Measurements from ENCODE around the gene PHKG1. TPM values are rescaled to one million over a fixed set of nuclear protein-coding genes. Genes with fewer than 3 reads are reported as not detected.
"Not testable (repeated sequence)": the region's sequence is repeated elsewhere in the genome, so short reads cannot be mapped to it uniquely, and the experiment has no call there.

The PHKG1 gene
- total and polyA plus RNA-seq, 2 of the 4 experiments (the other 2 are of a cell fraction): 0.62 to 0.72 TPM

GRCh38 chr7:56105508-56105907 lies 12.8 kb upstream of the PHKG1 start (continued):
- TF ChIP-seq MAZ (IDR thresholded peaks at IDR 0.05; ENCODE audit: borderline replicate concordance, low read depth, low read length): no peak
- TF ChIP-seq, protein P1, sequence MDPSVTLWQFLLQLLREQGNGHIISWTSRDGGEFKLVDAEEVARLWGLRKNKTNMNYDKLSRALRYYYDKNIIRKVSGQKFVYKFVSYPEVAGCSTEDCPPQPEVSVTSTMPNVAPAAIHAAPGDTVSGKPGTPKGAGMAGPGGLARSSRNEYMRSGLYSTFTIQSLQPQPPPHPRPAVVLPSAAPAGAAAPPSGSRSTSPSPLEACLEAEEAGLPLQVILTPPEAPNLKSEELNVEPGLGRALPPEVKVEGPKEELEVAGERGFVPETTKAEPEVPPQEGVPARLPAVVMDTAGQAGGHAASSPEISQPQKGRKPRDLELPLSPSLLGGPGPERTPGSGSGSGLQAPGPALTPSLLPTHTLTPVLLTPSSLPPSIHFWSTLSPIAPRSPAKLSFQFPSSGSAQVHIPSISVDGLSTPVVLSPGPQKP (IDR thresholded peaks at IDR 0.05; ENCODE audit: borderline replicate concordance, low read depth, low read length): no peak
- no peak for TF ChIP-seq BHLHE40 (IDR thresholded peaks at IDR 0.05; ENCODE audit: low read depth, low read length)
- TF ChIP-seq RAD21 (IDR thresholded peaks at IDR 0.05; ENCODE audit: low read length): no peak

DNA sequence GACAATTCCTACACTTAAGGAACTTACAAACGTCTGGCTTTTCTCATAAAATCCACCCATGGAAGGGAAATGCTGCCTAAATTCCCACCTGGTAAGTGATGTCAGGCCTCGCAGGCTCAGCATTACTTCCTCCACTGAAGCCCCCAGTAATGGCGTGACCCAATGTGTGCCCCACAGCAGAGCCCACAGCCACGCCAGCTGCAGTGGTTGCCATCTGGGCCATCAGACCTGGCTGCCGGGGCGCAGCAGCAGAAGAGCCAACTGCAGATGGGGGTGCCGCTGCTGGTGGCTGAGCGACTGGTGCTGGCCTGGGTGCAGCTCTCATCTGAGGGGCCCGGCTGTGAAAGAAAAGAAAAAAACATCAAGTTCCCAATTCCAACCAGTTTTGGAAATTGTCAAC lies 11.4 kb upstream of the PHKG1 start:
- H2BK120ac ChIP-seq (ENCODE audit: low read depth, low read length); H2AK5ac ChIP-seq (ENCODE audit: low read depth, low read length); intact Hi-C loops (cut with micrococcal nuclease); H3K9me1 ChIP-seq (ENCODE audit: insufficient read depth, low read length); dilution Hi-C loops (cut with HindIII; ENCODE audit: low sequenced_read_pairs, unreplicated experiment); H2AK9ac ChIP-seq (replicated peaks; ENCODE audit: low read depth, low read length, poor library complexity); H3K18ac ChIP-seq (ENCODE audit: low read depth, low read length); H3K56ac ChIP-seq (ENCODE audit: extremely low read depth, insufficient read depth, low read length); H2AFZ ChIP-seq (replicated peaks; ENCODE audit: low read length, poor library complexity); H4K5ac ChIP-seq (ENCODE audit: low read depth, low read length); H3K27me3 ChIP-seq (ENCODE audit: control insufficient read depth, insufficient read depth, low read length); DNase-seq; ATAC-seq (ENCODE audit: low read depth); H2BK15ac ChIP-seq (ENCODE audit: low read depth, low read length); H3K4me2 ChIP-seq (ENCODE audit: low read depth, low read length); H3K14ac ChIP-seq (replicated peaks; ENCODE audit: low read depth, low read length); H2BK20ac ChIP-seq (ENCODE audit: low read depth, low read length); H3K27ac ChIP-seq (ENCODE audit: insufficient read depth, low read length); H3K4ac ChIP-seq (ENCODE audit: low read depth, low read length); H3K23ac ChIP-seq (ENCODE audit: low read depth, low read length); in situ Hi-C loops (cut with MboI; ENCODE audit: low sequenced_read_pairs); H4K91ac ChIP-seq (ENCODE audit: insufficient read depth, low read depth, low read length); H3K9ac ChIP-seq (ENCODE audit: low read depth, low read length); H4K8ac ChIP-seq (ENCODE audit: low read depth in 2 of 2, low read length in 2 of 2); H3K4me1 ChIP-seq (ENCODE audit: control insufficient read depth, insufficient read depth, low read length); BruUV-seq (replicated peaks); H2BK5ac ChIP-seq (ENCODE audit: low read depth, low read length, poor library complexity, severe bottlenecking); POLR2A ChIA-PET (ENCODE audit: unreplicated experiment); H3K4me3 ChIP-seq (ENCODE audit: insufficient read depth, low read depth, low read length); H3K9me3 ChIP-seq (ENCODE audit: control insufficient read depth, insufficient read depth, low read length): not testable (repeated sequence)
- WGBS, 2 experiments (ENCODE audit: extremely low coverage in 2 of 2, insufficient read length in 1 of 2): no CpG with 5 or more reads among the region's 9 CpGs
- peaks cover 17% of the 10 kb centered on the region for H4K20me1 ChIP-seq (ENCODE audit: insufficient read depth, low read length)
- CTCF ChIA-PET: interaction anchor here (0.6 kb wide), 1 partner anchor 745 kb away, joined by 4 read pairs; no protein-coding TSS in a partner anchor
- H3K79me1 ChIP-seq (ENCODE audit: low read depth in 1 of 2, low read length in 2 of 2): peaks cover 0 to 23% of the 10 kb centered on the region in 2 experiments; a peak in 3 of 4 replicates
- H3K36me3 ChIP-seq (ENCODE audit: control insufficient read depth, insufficient read depth, low read length): peaks cover 28% of the 10 kb centered on the region
